ENCODE data around the gene TOX2. TPM values are rescaled to one million over a fixed set of nuclear protein-coding genes. Genes with fewer than 3 reads are reported as not detected.
A peak's percentile ranks its signal among the peaks of the same experiment; 100 is the strongest.

The TOX2 gene
- total RNA-seq, 2 experiments from 2014 or later, result 0.23 TPM; not detected in 1

DNA sequence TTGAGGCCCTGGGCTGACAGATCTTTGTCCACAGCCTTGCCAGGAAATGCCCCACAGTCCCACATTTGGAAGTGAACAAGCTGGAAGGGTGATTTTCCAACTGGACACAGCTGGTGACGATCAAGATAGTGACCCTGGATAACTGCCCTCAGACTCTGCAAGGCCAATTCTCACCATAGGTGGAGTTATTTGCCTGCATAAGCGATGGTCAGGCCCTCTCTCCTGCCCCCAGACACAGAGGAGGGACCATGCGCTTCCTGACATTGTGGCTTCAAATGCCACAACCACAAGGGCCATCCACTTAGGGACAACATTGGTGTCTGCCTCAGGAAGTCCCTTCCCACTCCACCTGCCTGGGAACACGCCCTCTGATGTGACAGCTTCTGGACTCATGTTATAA is 176.4 kb downstream of the TOX2 start:
- Histone ChIP-seq H2AFZ (ENCODE audit: low read length) (no peak overlapping the region), H4K20me1 (ENCODE audit: insufficient read depth, low read length) (no peaks in the 10 kb centered on the region), H3K79me2 (ENCODE audit: insufficient read depth, low read depth, low read length) (no peaks in the 10 kb centered on the region), H3K4me2 (ENCODE audit: low read length) (no peak overlapping the region), H3K9me3 (ENCODE audit: low read length) (no peaks in the 10 kb centered on the region), H3K4me3 (ENCODE audit: low read depth, low read length, poor library complexity, severe bottlenecking) (no peak overlapping the region), H3K9me2 (ENCODE audit: insufficient read depth, low read length) (no peaks in the 10 kb centered on the region), H3K4me1 (ENCODE audit: insufficient read depth, low read length, poor library complexity, severe bottlenecking) (no peaks in the 10 kb centered on the region), H3K36me3 (ENCODE audit: insufficient read depth, low read length) (no peaks in the 10 kb centered on the region), H3K27ac (ENCODE audit: low read depth, low read length, poor library complexity, severe bottlenecking) (no peak overlapping the region)
- CTCF ChIA-PET (ENCODE audit: unreplicated experiment), result no interaction called here
- TF ChIP-seq, protein P1, sequence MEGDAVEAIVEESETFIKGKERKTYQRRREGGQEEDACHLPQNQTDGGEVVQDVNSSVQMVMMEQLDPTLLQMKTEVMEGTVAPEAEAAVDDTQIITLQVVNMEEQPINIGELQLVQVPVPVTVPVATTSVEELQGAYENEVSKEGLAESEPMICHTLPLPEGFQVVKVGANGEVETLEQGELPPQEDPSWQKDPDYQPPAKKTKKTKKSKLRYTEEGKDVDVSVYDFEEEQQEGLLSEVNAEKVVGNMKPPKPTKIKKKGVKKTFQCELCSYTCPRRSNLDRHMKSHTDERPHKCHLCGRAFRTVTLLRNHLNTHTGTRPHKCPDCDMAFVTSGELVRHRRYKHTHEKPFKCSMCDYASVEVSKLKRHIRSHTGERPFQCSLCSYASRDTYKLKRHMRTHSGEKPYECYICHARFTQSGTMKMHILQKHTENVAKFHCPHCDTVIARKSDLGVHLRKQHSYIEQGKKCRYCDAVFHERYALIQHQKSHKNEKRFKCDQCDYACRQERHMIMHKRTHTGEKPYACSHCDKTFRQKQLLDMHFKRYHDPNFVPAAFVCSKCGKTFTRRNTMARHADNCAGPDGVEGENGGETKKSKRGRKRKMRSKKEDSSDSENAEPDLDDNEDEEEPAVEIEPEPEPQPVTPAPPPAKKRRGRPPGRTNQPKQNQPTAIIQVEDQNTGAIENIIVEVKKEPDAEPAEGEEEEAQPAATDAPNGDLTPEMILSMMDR (conservative IDR thresholded peaks at IDR 0.05; ENCODE audit: low read length), result no peak
- no peak for TF ChIP-seq EZH2phosphoT487 (IDR thresholded peaks at IDR 0.05; ENCODE audit: borderline replicate concordance, low read depth, low read length)
- POLR2A ChIA-PET, result no interaction called here
- BruUV-seq (replicated peaks), result no TSS peak
- DNase-seq (ENCODE audit: low spot score), result no peak
- intact Hi-C loops (cut with micrococcal nuclease; ENCODE audit: unreplicated experiment), result no loop called here

- DNase-seq (ENCODE audit: low spot score), result peak; percentile 58
- intact Hi-C loops (cut with micrococcal nuclease; ENCODE audit: unreplicated experiment), result no loop called here
- CTCF ChIA-PET (ENCODE audit: unreplicated experiment), result no interaction called here
These were observed 178.0 kb downstream of the TOX2 start for GRCh38 chr20:44092551-44093248.

DNA sequence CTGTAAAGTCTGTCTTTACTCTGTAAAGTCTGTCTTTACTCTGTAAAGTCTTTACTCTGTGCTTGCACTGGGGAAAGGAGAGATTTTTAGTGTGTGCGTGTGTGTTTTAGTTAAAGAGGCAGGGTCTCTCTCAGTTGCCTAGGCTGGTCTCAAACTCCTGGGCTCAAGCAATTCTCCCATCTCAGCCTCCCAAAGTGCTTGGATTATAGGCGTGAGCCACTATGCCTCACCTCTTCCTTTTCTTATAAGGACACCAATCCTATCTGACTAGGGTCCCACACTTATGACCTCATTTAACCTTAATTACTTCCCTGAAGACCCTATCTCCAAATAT is 178.6 kb downstream of the TOX2 start:
- H2AFZ ChIP-seq (ENCODE audit: low read length), result no peak overlapping the region
- H3K36me3 ChIP-seq (ENCODE audit: insufficient read depth, low read length), result no peaks in the 10 kb centered on the region
- no peak overlapping the region for H3K27ac ChIP-seq (ENCODE audit: low read depth, low read length, poor library complexity, severe bottlenecking)
- intact Hi-C loops (cut with micrococcal nuclease; ENCODE audit: unreplicated experiment), result no loop called here
- no peaks in the 10 kb centered on the region for H4K20me1 ChIP-seq (ENCODE audit: insufficient read depth, low read length)
- H3K9me2 ChIP-seq (ENCODE audit: insufficient read depth, low read length), result no peaks in the 10 kb centered on the region
- DNase-seq (ENCODE audit: low spot score), result no peak
- H3K79me2 ChIP-seq (ENCODE audit: insufficient read depth, low read depth, low read length), result no peaks in the 10 kb centered on the region
- no TSS peak for BruUV-seq (replicated peaks)
- H3K4me1 ChIP-seq (ENCODE audit: insufficient read depth, low read length, poor library complexity, severe bottlenecking), result no peaks in the 10 kb centered on the region
- no peaks in the 10 kb centered on the region for H3K9me3 ChIP-seq (ENCODE audit: low read length)
- TF ChIP-seq EZH2phosphoT487 (IDR thresholded peaks at IDR 0.05; ENCODE audit: borderline replicate concordance, low read depth, low read length), result no peak
- TF ChIP-seq, protein P1 (conservative IDR thresholded peaks at IDR 0.05; ENCODE audit: low read length), result peak; percentile 48; the same call in 1 of the 2 replicates
- POLR2A ChIA-PET, result no interaction called here
- CTCF ChIA-PET (ENCODE audit: unreplicated experiment), result no interaction called here
- no peak overlapping the region for H3K4me3 ChIP-seq (ENCODE audit: low read depth, low read length, poor library complexity, severe bottlenecking)
- H3K4me2 ChIP-seq (ENCODE audit: low read length), result no peak overlapping the region

More at GRCh38 chr20:44092551-44093248, 178.0 kb downstream of the TOX2 start:
- Histone ChIP-seq H2AFZ (ENCODE audit: low read length) (no peak overlapping the region), H3K27ac (ENCODE audit: low read depth, low read length, poor library complexity, severe bottlenecking) (no peak overlapping the region), H3K9me3 (ENCODE audit: low read length) (no peaks in the 10 kb centered on the region), H3K36me3 (ENCODE audit: insufficient read depth, low read length) (no peaks in the 10 kb centered on the region), H3K4me3 (ENCODE audit: low read depth, low read length, poor library complexity, severe bottlenecking) (no peak overlapping the region), H3K9me2 (ENCODE audit: insufficient read depth, low read length) (no peaks in the 10 kb centered on the region), H3K4me2 (ENCODE audit: low read length) (no peak overlapping the region), H3K79me2 (ENCODE audit: insufficient read depth, low read depth, low read length) (no peaks in the 10 kb centered on the region), H4K20me1 (ENCODE audit: insufficient read depth, low read length) (no peaks in the 10 kb centered on the region), H3K4me1 (ENCODE audit: insufficient read depth, low read length, poor library complexity, severe bottlenecking) (no peaks in the 10 kb centered on the region)
- no TSS peak for BruUV-seq (replicated peaks)
- POLR2A ChIA-PET, result no interaction called here
- TF ChIP-seq EZH2phosphoT487 (IDR thresholded peaks at IDR 0.05; ENCODE audit: borderline replicate concordance, low read depth, low read length), result no peak
- TF ChIP-seq, protein P1 (conservative IDR thresholded peaks at IDR 0.05; ENCODE audit: low read length), result peak; percentile 81
